ENCODE data around the gene HSD17B11.
"Not testable (repeated sequence)": the region's sequence is repeated elsewhere in the genome, so short reads cannot be mapped to it uniquely, and the experiment has no call there.

HSD17B11 gene

GRCh38 chr4:87354168-87355102, 36.6 kb downstream of the HSD17B11 start:
- DNase-seq, result no peak

DNA sequence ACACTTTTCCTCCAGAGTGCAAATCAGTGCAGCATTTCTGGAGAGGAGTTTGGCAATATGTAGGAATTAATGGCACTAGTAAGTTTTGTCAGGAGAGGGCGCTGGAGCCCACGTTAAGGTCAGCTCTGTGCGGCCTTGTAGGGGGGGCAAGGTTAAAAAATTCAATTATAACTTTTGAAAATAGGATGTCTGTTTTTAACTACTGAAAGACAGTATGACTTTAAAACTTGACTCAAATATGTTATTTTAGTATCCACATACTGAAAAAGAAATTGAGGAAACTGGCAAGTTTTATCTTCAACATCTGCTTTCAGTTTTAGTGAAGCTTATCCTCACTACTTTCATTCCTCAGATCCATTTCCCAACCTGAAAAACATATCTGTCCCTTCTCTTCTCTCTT, 37.4 kb downstream of the HSD17B11 start:
- DNase-seq, result no peak

DNA sequence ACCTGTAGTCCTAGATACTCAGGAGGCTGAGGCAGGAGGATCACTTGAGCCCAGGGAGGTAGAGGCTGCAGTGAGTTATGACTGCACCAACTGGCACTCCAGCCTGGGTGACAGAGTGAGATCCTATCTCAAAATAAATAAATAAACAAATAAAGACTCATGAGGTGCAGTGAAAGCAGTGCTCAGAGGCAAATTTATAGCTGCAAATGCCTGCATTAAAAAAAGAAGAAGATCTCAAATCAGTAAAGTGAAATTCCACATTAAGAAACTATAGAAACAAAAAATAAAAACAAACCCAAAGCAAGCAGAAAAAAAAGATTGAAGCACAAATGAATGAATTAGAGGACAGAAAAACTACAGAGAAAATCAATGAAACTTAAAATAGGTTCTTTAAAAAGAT, 45.8 kb downstream of the HSD17B11 start:
- DNase-seq, result no peak

DNA sequence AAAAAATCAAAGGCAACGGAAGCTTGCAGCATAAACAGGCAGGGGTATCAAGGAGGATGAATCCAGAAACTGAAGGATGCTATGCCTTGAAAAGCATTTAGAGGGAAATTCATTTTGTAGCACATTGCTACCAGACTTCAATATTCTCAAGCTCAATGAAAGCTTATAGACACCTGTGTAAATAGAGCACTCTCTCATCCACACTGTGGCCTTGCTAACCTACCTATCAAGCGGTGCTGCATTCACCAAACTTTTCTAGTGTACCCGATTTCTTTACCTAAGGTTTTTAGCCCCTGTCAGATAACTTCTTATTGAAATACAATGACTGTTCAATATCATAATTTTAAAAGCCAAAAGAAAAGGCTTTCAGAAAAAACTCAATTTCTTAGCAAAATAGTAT, 48.1 kb downstream of the HSD17B11 start:
- DNase-seq, result no peak

- not testable (repeated sequence) for DNase-seq
Measured at GRCh38 chr4:87341954-87342635, 48.9 kb downstream of the HSD17B11 start.

DNA sequence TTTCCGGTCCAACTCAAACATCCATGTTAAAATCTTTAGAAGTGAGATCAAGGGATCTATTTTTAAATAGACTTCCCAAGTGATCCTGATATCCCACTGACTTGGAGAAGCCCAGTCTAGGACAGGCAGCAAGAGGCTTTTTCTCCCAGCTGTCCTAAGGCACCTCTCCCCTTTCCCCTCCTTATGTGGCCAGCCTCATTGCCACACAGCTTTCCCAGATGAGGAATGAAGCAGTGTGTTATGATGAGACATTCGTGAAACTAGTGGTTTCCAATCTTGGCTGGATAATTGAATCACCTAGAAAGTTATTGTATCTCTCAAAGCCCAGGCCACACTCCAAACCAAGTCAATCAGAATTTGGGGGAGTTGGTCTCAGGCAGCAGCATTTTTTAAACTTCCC, 51.5 kb downstream of the HSD17B11 start:
- no peak for DNase-seq

DNA sequence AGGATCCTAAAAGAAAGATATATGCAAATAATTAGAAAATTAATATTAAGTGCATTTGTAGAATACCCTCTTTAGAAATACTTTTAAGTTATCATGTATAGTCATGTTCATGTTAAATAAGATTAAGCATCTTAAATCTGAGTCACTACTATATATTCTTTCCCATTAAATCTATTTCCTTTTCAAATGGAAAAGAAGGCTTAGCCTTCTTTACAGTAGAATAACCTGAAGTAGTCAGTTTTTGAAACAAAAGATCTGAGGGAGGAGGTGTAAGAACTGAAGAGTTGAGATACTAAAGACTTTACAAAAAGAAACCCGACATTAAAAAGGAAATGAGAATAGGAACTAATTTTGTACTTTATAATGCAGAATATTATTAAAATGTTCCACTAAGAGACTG, 53.6 kb downstream of the HSD17B11 start:
- DNase-seq, result no peak

- no peak for DNase-seq
Measured at GRCh38 chr4:87333267-87333666, 57.7 kb downstream of the HSD17B11 start.

GRCh38 chr4:87330761-87331160, 60.2 kb downstream of the HSD17B11 start:
- DNase-seq, result no peak

DNA sequence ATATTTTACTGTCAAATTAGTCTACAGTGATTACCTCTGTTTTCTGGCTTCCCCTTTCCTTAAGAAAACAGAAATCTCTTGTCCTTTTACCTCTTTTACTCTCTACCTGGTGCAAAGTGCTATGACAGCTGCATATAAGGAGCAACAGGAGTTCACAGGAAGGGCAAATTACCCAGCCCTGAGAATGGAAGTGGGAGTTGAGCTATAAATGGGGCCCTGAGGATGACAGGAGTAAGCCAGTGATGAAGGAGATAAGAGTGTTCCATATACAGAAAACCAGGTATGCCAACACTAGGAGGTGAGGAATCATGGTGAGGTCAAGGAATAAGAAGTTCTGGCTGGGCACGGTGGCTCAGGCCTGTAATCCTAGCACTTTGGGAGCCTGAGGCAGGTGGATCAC, 63.9 kb downstream of the HSD17B11 start:
- no peak for DNase-seq

DNA sequence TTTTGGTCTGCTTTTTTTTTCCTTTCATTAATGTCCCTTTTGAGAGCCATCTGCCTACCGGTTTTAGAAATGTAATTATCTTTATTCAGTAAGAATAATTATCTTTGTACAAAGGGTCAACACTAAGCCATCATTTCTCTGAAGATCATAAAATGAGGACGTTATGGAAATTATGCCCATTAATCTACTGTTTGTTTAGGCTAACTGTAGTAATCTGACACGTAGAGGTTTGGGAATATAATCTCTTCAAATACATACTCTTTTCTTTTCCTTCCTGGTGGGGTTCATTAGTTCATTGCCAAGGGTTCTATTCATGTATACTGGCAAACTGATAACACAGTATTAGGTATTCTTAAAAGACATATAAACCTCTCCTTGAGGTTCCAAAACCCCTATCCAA, 64.5 kb downstream of the HSD17B11 start:
- DNase-seq, result no peak

- no peak for DNase-seq
Measured at GRCh38 chr4:87322754-87323153, 68.2 kb downstream of the HSD17B11 start, which contains the start of gene HSD17B13. TSS of gene HSD17B13 (minus strand) at chr4:87322882. CDS start at chr4:87322841, 41 bp downstream.

DNA sequence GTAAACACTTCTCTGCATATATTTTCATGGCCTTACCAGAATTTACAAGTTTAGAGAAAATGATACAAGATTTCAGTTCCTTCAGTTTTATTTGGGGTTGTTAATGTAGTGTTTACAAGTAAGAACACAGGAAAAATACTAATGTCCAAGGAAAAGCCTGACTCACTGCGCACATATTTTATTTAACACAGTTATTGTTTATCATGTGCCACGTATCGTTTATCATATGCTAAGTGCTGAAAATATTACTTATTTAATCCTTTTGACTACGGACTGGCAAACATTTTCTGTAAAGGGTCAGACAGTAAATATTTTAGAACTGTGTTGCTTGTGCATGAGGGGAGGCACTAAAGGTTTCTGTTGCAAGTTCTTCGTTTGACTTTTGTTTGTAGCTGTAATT, 69.1 kb downstream of the HSD17B11 start:
- no peak for DNase-seq

- DNase-seq, result no peak
Measured at GRCh38 chr4:87317527-87317926, 73.5 kb downstream of the HSD17B11 start.

DNA sequence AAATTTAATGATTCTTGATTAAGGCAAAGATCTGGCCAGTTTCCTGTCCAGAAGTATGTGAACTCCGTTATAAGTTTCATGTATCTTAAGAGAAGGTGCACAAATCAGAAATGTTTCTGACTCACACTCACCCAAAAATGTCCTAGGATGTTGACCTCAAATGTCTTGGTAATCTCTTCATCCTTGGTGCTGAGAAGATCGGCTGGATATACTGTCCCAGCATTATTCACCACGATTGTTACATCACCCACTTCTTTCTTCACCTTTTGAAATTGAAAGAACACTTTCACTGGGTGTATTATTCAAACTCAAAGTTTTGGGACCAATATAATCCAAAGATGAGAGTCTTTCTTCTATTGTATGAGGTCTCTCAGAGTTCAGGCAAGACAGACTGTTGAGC, 74.0 kb downstream of the HSD17B11 start:
- DNase-seq, result no peak

DNA sequence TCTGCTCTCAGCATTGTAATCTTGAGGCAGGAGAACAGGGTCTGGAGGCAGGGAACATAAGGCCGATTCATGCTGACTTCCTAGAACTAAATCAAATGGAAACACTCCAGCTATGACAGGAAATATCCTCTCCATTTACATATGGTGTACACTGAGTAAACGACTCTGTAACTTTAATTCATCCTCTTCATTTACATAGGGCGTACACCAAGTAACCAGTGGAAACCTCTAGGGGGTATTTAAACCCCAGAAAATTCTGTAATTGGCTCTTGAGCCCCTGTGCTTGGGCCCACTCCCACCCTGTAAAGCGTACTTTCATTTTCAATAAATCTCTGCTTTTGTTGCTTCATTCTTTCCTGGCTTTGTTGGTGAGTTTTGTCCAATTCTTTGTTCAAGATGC, 76.0 kb downstream of the HSD17B11 start:
- not testable (repeated sequence) for DNase-seq

- DNase-seq, result no peak
Measured at GRCh38 chr4:87313756-87314155, 77.2 kb downstream of the HSD17B11 start.

- DNase-seq, result no peak
Measured at GRCh38 chr4:87311684-87312083, 79.3 kb downstream of the HSD17B11 start.

- DNase-seq, result no peak
Measured at GRCh38 chr4:87310691-87311335, 80.2 kb downstream of the HSD17B11 start.

DNA sequence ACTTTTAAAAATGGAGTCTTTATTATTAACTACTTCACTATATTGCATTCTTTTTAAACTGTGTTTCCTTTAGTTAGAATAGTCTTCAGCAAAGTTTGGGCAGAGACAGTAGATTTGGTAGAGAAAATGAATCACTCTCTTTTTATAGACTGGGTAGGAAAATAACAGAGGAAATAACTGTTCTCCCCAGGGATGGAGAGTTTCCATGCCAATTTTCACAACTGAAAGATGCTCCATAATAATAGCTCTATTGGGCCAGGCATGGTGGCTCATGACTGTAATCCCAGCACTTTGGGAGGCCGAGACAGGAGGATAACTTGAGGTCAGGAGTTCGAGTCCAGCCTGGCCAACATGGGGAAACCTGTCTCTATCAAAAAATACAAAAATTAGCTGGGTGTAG, 81.4 kb downstream of the HSD17B11 start:
- DNase-seq, result no peak

DNA sequence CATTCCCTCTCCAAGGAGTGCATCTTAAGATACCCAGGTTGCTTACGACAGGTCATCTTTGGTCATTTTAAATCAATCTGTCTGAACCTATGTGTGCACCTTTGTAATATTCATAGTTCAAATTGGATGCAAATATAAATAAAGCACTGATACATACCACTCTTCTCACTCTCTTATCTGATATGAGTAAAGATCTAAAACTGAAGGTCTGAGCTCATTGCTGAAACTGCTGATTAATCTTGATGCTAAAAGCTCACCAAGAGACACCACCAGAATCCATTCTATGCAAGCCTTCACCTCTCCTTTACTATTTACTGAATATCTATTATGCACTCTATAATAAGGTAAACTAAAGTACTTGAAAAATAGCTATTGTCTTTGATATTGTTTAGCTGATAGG, 84.9 kb downstream of the HSD17B11 start:
- no peak for DNase-seq

DNA sequence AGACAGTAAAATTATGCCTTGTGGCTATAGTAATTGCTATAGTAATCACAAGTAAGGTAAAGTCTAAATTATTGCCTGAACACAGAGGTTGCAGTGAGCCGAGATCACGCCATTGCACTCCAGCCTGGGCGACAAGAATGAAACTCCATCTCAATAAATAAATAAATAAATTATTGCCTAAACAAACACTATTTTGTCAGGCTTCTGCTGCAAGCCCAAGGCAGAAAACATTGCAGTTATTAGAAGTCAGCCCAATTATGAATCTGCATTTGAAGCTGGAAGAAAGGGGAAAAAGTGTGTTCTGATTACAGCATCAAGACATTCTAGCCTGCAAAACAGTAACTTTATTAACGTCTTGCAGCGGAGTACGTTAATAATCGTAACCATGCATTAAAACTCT, 85.4 kb downstream of the HSD17B11 start:
- DNase-seq, result no peak

GRCh38 chr4:87304745-87305432, 86.1 kb downstream of the HSD17B11 start:
- DNase-seq, result no peak
